SK-N-SH (cell line): ENCODE measurements around the gene FGFRL1. TPM values are rescaled to one million over a fixed set of nuclear protein-coding genes. Genes with fewer than 3 reads are reported as not detected.

Experiments
- CTCF ChIA-PET: fragments of 300-600, 350-600 bp; formaldehyde crosslinking; extraction: SDS; loops from one replicate; lab custom pipeline; 2021; lab: Yijun Ruan, JAX
- POLR2A ChIA-PET: fragments of 350-600 bp; sonication (Branson Sonifier 250); formaldehyde crosslinking; extraction: SDS; loops from one replicate; lab custom pipeline; 2020; ENCODE audit warnings: antibody characterized with exemption, inconsistent platforms; lab: Yijun Ruan, JAX
- DNase-seq: peaks from one replicate; pipeline ENCODE4 v3.0.0; 2012
- H2AFZ ChIP-seq: fragments of 200-600 bp; sonication (generic); 2 replicates; pipeline ENCODE4 v1.8.1; 2016; ENCODE audit warnings: antibody characterized with exemption, mild to moderate bottlenecking, low read depth
- H3F3A ChIP-seq: fragments of 200-600 bp; sonication (generic); replicated peaks from 2 replicates; pipeline ENCODE3; 2016; ENCODE audit warnings: antibody characterized with exemption, mild to moderate bottlenecking; ENCODE audit not compliant: insufficient read depth
- H3K27ac ChIP-seq, 2 experiments: fragments of 200-500 bp in 1 of 2; fragments of 200-600 bp in 1 of 2; sonication (Bioruptor generic) in 1 of 2; sonication (generic), shearing (Covaris generic) in 1 of 2; 2 replicates each; pipeline versions ENCODE4 v1.5.1 to v1.6.1; 2014 to 2016; ENCODE audit warnings: low read depth in 2 of 2, inconsistent platforms in 1 of 2, low read length in 1 of 2, mild to moderate bottlenecking in 1 of 2, mixed read lengths in 1 of 2
- H3K27me3 ChIP-seq: fragments of 200-600 bp; sonication (generic), shearing (Covaris generic); 2 replicates; pipeline ENCODE4 v1.6.1; 2016; ENCODE audit warnings: mixed run types; ENCODE audit not compliant: insufficient read depth
- H3K36me3 ChIP-seq, 2 experiments: fragments of 200-500 bp in 1 of 2; fragments of 200-600 bp in 1 of 2; sonication (Bioruptor generic) in 1 of 2; sonication (generic) in 1 of 2; replicated peaks in 1 of 2; 2 replicates each; pipeline versions ENCODE3 to v1.5.1; 2014 to 2016; ENCODE audit warnings: low read length in 1 of 2, mild to moderate bottlenecking in 1 of 2; ENCODE audit not compliant: insufficient read depth in 2 of 2, control insufficient read depth in 1 of 2
- H3K4me1 ChIP-seq, 2 experiments: fragments of 200-500 bp in 1 of 2; fragments of 200-600 bp in 1 of 2; sonication (Bioruptor generic) in 1 of 2; sonication (generic), shearing (Covaris generic) in 1 of 2; 2 replicates each; pipeline versions ENCODE4 v1.5.1 to v1.6.1; 2014 to 2016; ENCODE audit warnings: low read depth in 1 of 2, low read length in 1 of 2, mixed run types in 1 of 2; ENCODE audit not compliant: insufficient read depth in 2 of 2, control insufficient read depth in 1 of 2
- H3K4me2 ChIP-seq: fragments of 200-600 bp; sonication (generic), shearing (Covaris generic); 2 replicates; pipeline ENCODE4 v1.6.1; 2017; ENCODE audit warnings: mixed run types
- H3K4me3 ChIP-seq, 2 experiments: fragments of 200-500 bp in 1 of 2; fragments of 200-600 bp in 1 of 2; sonication (Bioruptor generic) in 1 of 2; sonication (generic), shearing (Covaris generic) in 1 of 2; 2 replicates each; pipeline versions ENCODE4 v1.5.1 to v1.8.1; 2014 to 2016; ENCODE audit warnings: low read depth in 2 of 2, inconsistent platforms in 1 of 2, low read length in 1 of 2, mild to moderate bottlenecking in 1 of 2, mixed read lengths in 1 of 2, moderate library complexity in 1 of 2
- H3K79me2 ChIP-seq: fragments of 200-600 bp; sonication (generic); 2 replicates; pipeline ENCODE4 v1.8.1; 2017; ENCODE audit warnings: mild to moderate bottlenecking; ENCODE audit not compliant: insufficient read depth
- H3K9ac ChIP-seq: fragments of 200-600 bp; sonication (generic); 2 replicates; pipeline ENCODE4 v1.6.1; 2017; ENCODE audit warnings: mixed run types
- H3K9me2 ChIP-seq: fragments of 200-600 bp; sonication (generic); 2 replicates; pipeline ENCODE4 v1.6.1; 2017; ENCODE audit warnings: mixed run types
- H3K9me3 ChIP-seq: fragments of 200-600 bp; sonication (generic); 2 replicates; pipeline ENCODE4 v1.6.1; 2017; ENCODE audit warnings: mixed run types, mild to moderate bottlenecking, moderate library complexity
- H4K20me1 ChIP-seq: fragments of 200-600 bp; sonication (generic); 2 replicates; pipeline ENCODE4 v1.6.1; 2017; ENCODE audit warnings: mild to moderate bottlenecking, mixed run types; ENCODE audit not compliant: insufficient read depth
- ELF1 ChIP-seq: IDR thresholded peaks from 2 replicates; pipeline ENCODE4 v1.4.0; 2012
- EP300 ChIP-seq, 2 experiments: IDR thresholded peaks; 2 replicates each; pipeline versions ENCODE4 v1.4.0 to v1.6.1; 2012; ENCODE audit warnings: borderline replicate concordance in 1 of 2, low read depth in 1 of 2, low read length in 1 of 2
- EZH2phosphoT487 ChIP-seq: fragments of 200-600 bp; sonication (generic); IDR thresholded peaks from 2 replicates; pipeline ENCODE4 v1.6.1; 2017; ENCODE audit warnings: low read depth, mixed run types, mild to moderate bottlenecking, antibody characterized with exemption, moderate library complexity, borderline replicate concordance
- FOSL2 ChIP-seq: IDR thresholded peaks from 2 replicates; pipeline ENCODE4 v1.4.0; 2012; ENCODE audit warnings: low read depth, mild to moderate bottlenecking, moderate library complexity, borderline replicate concordance
- FOXJ3 ChIP-seq: sonication (generic); formaldehyde crosslinking; IDR thresholded peaks from 2 replicates; pipeline ENCODE4 v1.5.1; 2020; ENCODE audit warnings: mild to moderate bottlenecking, missing genetic modification reagents
- GABPA ChIP-seq: IDR thresholded peaks from 2 replicates; pipeline ENCODE4 v1.4.0; 2012; ENCODE audit warnings: low read depth, mild to moderate bottlenecking
- GATA2 ChIP-seq: sonication (generic); formaldehyde crosslinking; IDR thresholded peaks from 2 replicates; pipeline ENCODE4 v1.5.0; 2020; ENCODE audit warnings: mild to moderate bottlenecking, missing genetic modification reagents
- NFIC ChIP-seq: IDR thresholded peaks from 2 replicates; pipeline ENCODE4 v1.4.0; 2012; ENCODE audit warnings: borderline replicate concordance
- PBX3 ChIP-seq: IDR thresholded peaks from 2 replicates; pipeline ENCODE4; 2012
- POLR2AphosphoS5 ChIP-seq: IDR thresholded peaks from 2 replicates; pipeline ENCODE4 v1.6.1; 2012; ENCODE audit warnings: low read depth, low read length
- RAD21 ChIP-seq: IDR thresholded peaks from 2 replicates; pipeline ENCODE4 v1.6.1; 2012; ENCODE audit warnings: mild to moderate bottlenecking, low read length
- REST ChIP-seq: IDR thresholded peaks from 2 replicates; pipeline ENCODE4 v1.6.1; 2012; ENCODE audit warnings: mild to moderate bottlenecking, low read depth, low read length, moderate library complexity
- RXRA ChIP-seq: IDR thresholded peaks from 2 replicates; pipeline ENCODE4 v1.4.0; 2012; ENCODE audit warnings: low read depth, mild to moderate bottlenecking, borderline replicate concordance
- SMC3 ChIP-seq: IDR thresholded peaks from 2 replicates; pipeline ENCODE4 v1.6.1; 2012; ENCODE audit warnings: low read depth, low read length, improper control_type of control experiment
- TAF1 ChIP-seq: IDR thresholded peaks from 2 replicates; pipeline ENCODE4 v1.6.1; 2012; ENCODE audit warnings: low read depth, mild to moderate bottlenecking, low read length, moderate library complexity, borderline replicate concordance
- TCF12 ChIP-seq: IDR thresholded peaks from 2 replicates; pipeline ENCODE4 v1.4.0; 2012
- TEAD4 ChIP-seq: IDR thresholded peaks from 2 replicates; pipeline ENCODE4 v1.4.0; 2012; ENCODE audit warnings: mild to moderate bottlenecking, borderline replicate concordance; ENCODE audit not compliant: insufficient read depth
- USF1 ChIP-seq: IDR thresholded peaks from 2 replicates; pipeline ENCODE4 v1.4.0; 2012; ENCODE audit warnings: low read depth, borderline replicate concordance
- WGBS: methylation state at CpG from one replicate; pipeline ENCODE4 v1.1.6; 2017; ENCODE audit warnings: low lambda C conversion rate; 5-methylcytosine and 5-hydroxymethylcytosine counted together
- polyA plus RNA-seq, 3 experiments: library from polyadenylated mRNA; depleted of rRNA; stranded (reverse); fragments of >200 nt; gene quantifications; 2 replicates each; pipeline ENCODE4 v1.2.3, GENCODE V29; 2012

The FGFRL1 gene
- polyA plus RNA-seq, 1 of the 3 experiments (the other 2 are of a cell fraction) = 22.5 TPM

GRCh38 chr4:1043162-1043561 is 31.7 kb downstream of the FGFRL1 start:
- H3K4me3 ChIP-seq = no peak overlapping the region
- H3F3A ChIP-seq = peaks cover 20% of the 10 kb centered on the region
- H3K9me2 ChIP-seq = no peaks in the 10 kb centered on the region
- peaks cover 9% of the 10 kb centered on the region; the same call in 1 of the 2 replicates for H3K27me3 ChIP-seq
- CTCF ChIA-PET = interaction anchor here (0.5 kb wide), 1 partner anchor 115 kb away, joined by 4 read pairs; no protein-coding TSS in a partner anchor
- TF ChIP-seq FOXJ3 (CRISPR knock-in tag) (no peak), RAD21 (no peak), GATA2 (CRISPR knock-in tag) (no peak), NFIC (no peak), ELF1 (no peak), EZH2phosphoT487 (no peak), RXRA (no peak)
- TF ChIP-seq, all 33 proteins: peak for 0
- H3K4me2 ChIP-seq = peak overlapping the region; percentile 69
- 54% methylated on average over 7 of the region's 7 CpGs for WGBS
- H3K36me3 ChIP-seq = no peaks in the 10 kb centered on the region
- no peaks in the 10 kb centered on the region for H3K9me3 ChIP-seq
- no peaks in the 10 kb centered on the region for H4K20me1 ChIP-seq
- H3K27ac ChIP-seq = peak overlapping the region in 1 of 2 experiments; percentile 80; a peak in 2 of 4 replicates
- no peak overlapping the region for H3K9ac ChIP-seq
- POLR2A ChIA-PET = no interaction called here
- H2AFZ ChIP-seq = no peak overlapping the region
- H3K4me1 ChIP-seq = peaks cover 3 to 34% of the 10 kb centered on the region in 2 experiments; a peak in 3 of 4 replicates
- no peak for DNase-seq
- no peaks in the 10 kb centered on the region for H3K79me2 ChIP-seq

GRCh38 chr4:1043651-1044468 is 32.4 kb downstream of the FGFRL1 start:
- 13% methylated on average over 31 of the region's 36 CpGs for WGBS
- Histone ChIP-seq H3K36me3 (no peaks in the 10 kb centered on the region), H3K9me3 (no peaks in the 10 kb centered on the region), H2AFZ (peak overlapping the region; percentile 7; the same call in 1 of the 2 replicates), H3K27me3 (peaks cover 9% of the 10 kb centered on the region; the same call in 1 of the 2 replicates), H3F3A (peaks cover 20% of the 10 kb centered on the region), H3K9ac (peak overlapping the region; percentile 61; the same call in 1 of the 2 replicates), H3K4me2 (peak overlapping the region; percentile 69), H3K27ac (peak overlapping the region in 1 of 2 experiments; percentile 80; a peak in 2 of 4 replicates), H3K79me2 (no peaks in the 10 kb centered on the region), H3K4me1 (peaks cover 3 to 34% of the 10 kb centered on the region in 2 experiments; a peak in 3 of 4 replicates), H4K20me1 (no peaks in the 10 kb centered on the region), H3K4me3 (0 out of 4 replicates have a peak overlapping the region, but pooled peaks of 1 of the 2 experiments have one; percentile 7), H3K9me2 (no peaks in the 10 kb centered on the region)
- POLR2A ChIA-PET = interaction anchor here (0.6 kb wide), 1 partner anchor 301 kb away, joined by 3 read pairs; no protein-coding TSS in a partner anchor
- no peak for DNase-seq
- CTCF ChIA-PET = interaction anchor here (0.5 to 0.9 kb wide), 2 partner anchors 87 to 114 kb away, joined by 3 to 4 read pairs; no protein-coding TSS in a partner anchor
- peak in 1 of 2 experiments; percentile 93; a peak in 1 of 4 replicates for TF ChIP-seq EP300 (IDR thresholded peaks at IDR 0.05; ENCODE audit: borderline replicate concordance in 1 of 2, low read depth in 1 of 2, low read length in 1 of 2)
- TF ChIP-seq FOSL2 = peak; percentile 100
- TF ChIP-seq TEAD4 = peak; percentile 83; the same call in 1 of the 2 replicates
- TF ChIP-seq NFIC = peak; percentile 90
- TF ChIP-seq SMC3 = no peak
- no peak for TF ChIP-seq ELF1
- TF ChIP-seq PBX3 = peak; percentile 96
- TF ChIP-seq TAF1 = 0 out of 2 replicates have a peak, but pooled peaks have one; percentile 14
- peak; percentile 85 for TF ChIP-seq POLR2AphosphoS5
- peak; percentile 86 for TF ChIP-seq TCF12
- no peak for TF ChIP-seq RAD21
- peak; percentile 68; the same call in 1 of the 2 replicates for TF ChIP-seq REST
- TF ChIP-seq GABPA = no peak
- TF ChIP-seq USF1 = peak; percentile 30
